Measurements from ENCODE around the gene MON2. TPM values are rescaled to one million over a fixed set of nuclear protein-coding genes. Genes with fewer than 3 reads are reported as not detected.

MON2 gene
- total RNA-seq, 1 donor from 2014 or later = 15.9 TPM

GRCh38 chr12:62649412-62650138 is 182.9 kb downstream of the MON2 start:
- no peak for DNase-seq (ENCODE audit: low read depth)
- TF ChIP-seq, protein P1, sequence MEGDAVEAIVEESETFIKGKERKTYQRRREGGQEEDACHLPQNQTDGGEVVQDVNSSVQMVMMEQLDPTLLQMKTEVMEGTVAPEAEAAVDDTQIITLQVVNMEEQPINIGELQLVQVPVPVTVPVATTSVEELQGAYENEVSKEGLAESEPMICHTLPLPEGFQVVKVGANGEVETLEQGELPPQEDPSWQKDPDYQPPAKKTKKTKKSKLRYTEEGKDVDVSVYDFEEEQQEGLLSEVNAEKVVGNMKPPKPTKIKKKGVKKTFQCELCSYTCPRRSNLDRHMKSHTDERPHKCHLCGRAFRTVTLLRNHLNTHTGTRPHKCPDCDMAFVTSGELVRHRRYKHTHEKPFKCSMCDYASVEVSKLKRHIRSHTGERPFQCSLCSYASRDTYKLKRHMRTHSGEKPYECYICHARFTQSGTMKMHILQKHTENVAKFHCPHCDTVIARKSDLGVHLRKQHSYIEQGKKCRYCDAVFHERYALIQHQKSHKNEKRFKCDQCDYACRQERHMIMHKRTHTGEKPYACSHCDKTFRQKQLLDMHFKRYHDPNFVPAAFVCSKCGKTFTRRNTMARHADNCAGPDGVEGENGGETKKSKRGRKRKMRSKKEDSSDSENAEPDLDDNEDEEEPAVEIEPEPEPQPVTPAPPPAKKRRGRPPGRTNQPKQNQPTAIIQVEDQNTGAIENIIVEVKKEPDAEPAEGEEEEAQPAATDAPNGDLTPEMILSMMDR (conservative IDR thresholded peaks at IDR 0.05; ENCODE audit: low read depth, low read length) = no peak
- no peak overlapping the region for H3K4me3 ChIP-seq (ENCODE audit: low read depth, low read length)

Other genes with a start within 250 kb of the MON2 start
- gene USP15, start 206.4 kb upstream of the MON2 start, total RNA-seq = 27.6 and 30.6 TPM in 2 replicates

Data from epithelial cell of proximal tubule (primary cell).